Upper lobe of left lung (tissue), 4 donors: Measurements from ENCODE around the gene TBX20.
"Not testable (repeated sequence)": the region's sequence is repeated elsewhere in the genome, so short reads cannot be mapped to it uniquely, and the experiment has no call there.

Experiments
- EP300 ChIP-seq, 4 donors: sonication (generic); formaldehyde crosslinking; IDR thresholded peaks; one replicate each; pipeline ENCODE4 v1.5.1; 2017; ENCODE audit warnings: antibody characterized with exemption in 4 of 4, control low read depth in 2 of 4
- POLR2A ChIP-seq, 4 donors: fragments of 450-650 bp; IDR thresholded peaks; one replicate each; pipeline ENCODE4 v1.5.1; 2016 to 2017; ENCODE audit warnings: antibody characterized with exemption in 4 of 4, mild to moderate bottlenecking in 2 of 4
- POLR2AphosphoS5 ChIP-seq, 2 donors: sonication (generic); formaldehyde crosslinking; IDR thresholded peaks; one replicate each; pipeline ENCODE4 v1.5.1; 2017; ENCODE audit warnings: antibody characterized with exemption in 2 of 2
- TF ChIP-seq, protein P1 (sequence below), 6 experiments: fragments of 450-650 bp in 4 of 6; fragments of 200-600 bp in 2 of 6; sonication (generic) in 2 of 6; IDR thresholded peaks; one replicate each; pipeline ENCODE4 v1.5.1; 2016 to 2019; ENCODE audit warnings: antibody characterized with exemption in 6 of 6

DNA sequence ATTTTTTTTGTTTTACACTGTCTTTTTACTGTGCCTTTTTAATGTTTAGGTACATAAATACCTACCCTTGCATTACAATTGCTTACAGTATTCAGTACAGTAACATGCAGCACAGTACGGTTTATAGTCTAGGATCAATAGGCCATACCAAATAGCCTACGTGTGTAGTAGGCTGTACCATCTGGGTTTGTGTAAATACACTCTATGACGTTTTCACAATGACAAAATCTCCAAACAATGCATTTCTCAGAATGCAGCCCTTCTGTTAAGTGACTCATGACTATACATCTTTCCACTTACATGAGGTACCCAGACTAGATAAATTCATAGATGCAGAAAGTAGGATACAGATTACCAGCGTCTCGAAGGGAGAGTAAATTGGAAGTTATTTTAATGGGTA, 26.5 kb downstream of the TBX20 start:
- TF ChIP-seq, protein P1, sequence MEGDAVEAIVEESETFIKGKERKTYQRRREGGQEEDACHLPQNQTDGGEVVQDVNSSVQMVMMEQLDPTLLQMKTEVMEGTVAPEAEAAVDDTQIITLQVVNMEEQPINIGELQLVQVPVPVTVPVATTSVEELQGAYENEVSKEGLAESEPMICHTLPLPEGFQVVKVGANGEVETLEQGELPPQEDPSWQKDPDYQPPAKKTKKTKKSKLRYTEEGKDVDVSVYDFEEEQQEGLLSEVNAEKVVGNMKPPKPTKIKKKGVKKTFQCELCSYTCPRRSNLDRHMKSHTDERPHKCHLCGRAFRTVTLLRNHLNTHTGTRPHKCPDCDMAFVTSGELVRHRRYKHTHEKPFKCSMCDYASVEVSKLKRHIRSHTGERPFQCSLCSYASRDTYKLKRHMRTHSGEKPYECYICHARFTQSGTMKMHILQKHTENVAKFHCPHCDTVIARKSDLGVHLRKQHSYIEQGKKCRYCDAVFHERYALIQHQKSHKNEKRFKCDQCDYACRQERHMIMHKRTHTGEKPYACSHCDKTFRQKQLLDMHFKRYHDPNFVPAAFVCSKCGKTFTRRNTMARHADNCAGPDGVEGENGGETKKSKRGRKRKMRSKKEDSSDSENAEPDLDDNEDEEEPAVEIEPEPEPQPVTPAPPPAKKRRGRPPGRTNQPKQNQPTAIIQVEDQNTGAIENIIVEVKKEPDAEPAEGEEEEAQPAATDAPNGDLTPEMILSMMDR (IDR thresholded peaks at IDR 0.05): not testable (repeated sequence)
- TF ChIP-seq POLR2AphosphoS5, POLR2A, EP300 (IDR thresholded peaks at IDR 0.05): not testable (repeated sequence)
